ENCODE measurements around the gene AGFG1. TPM values are rescaled to one million over a fixed set of nuclear protein-coding genes. Genes with fewer than 3 reads are reported as not detected.

Gene AGFG1
- total RNA-seq, 1 experiment from 2014 or later = 109 TPM

DNA sequence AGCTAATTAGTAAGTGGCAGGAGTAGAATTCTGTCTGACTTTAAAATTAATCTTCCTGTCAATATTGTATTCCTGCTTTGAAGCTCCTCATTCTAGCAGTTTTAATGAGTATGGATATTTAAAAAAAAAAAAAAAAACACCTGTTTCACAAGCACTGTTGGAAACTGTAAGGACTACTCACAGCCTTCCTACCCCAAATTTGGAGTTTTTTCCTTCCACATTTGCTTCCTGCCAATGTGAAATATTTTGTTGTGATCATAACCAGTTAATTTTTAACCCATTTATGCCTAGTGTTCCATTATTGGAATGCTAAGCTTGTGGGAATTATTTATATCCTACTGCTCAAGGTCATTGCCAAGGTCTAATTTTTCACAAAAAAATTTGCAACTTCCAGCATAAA is 90.6 kb downstream of the AGFG1 start:
- no peak overlapping the region for H4K5ac ChIP-seq (ENCODE audit: insufficient read length, low read depth, low read length)
- H3K9ac ChIP-seq (ENCODE audit: extremely low read depth, insufficient read length, low read length) = no peak overlapping the region
- H3K4me1 Mint-ChIP-seq = peaks cover 0 to 5% of the 10 kb centered on the region in 2 experiments; a peak in 1 of 4 replicates
- no peaks in the 10 kb centered on the region for H3K4me1 ChIP-seq (ENCODE audit: insufficient read depth, low read length)
- no peak overlapping the region for H2BK5ac ChIP-seq (ENCODE audit: insufficient read length, low read length)
- no peaks in the 10 kb centered on the region for H3K79me1 ChIP-seq (ENCODE audit: insufficient read depth, low read depth, low read length, poor library complexity, severe bottlenecking)
- H4K91ac ChIP-seq (ENCODE audit: insufficient read length, low read depth, low read length) = no peak overlapping the region
- TF ChIP-seq, protein P1, sequence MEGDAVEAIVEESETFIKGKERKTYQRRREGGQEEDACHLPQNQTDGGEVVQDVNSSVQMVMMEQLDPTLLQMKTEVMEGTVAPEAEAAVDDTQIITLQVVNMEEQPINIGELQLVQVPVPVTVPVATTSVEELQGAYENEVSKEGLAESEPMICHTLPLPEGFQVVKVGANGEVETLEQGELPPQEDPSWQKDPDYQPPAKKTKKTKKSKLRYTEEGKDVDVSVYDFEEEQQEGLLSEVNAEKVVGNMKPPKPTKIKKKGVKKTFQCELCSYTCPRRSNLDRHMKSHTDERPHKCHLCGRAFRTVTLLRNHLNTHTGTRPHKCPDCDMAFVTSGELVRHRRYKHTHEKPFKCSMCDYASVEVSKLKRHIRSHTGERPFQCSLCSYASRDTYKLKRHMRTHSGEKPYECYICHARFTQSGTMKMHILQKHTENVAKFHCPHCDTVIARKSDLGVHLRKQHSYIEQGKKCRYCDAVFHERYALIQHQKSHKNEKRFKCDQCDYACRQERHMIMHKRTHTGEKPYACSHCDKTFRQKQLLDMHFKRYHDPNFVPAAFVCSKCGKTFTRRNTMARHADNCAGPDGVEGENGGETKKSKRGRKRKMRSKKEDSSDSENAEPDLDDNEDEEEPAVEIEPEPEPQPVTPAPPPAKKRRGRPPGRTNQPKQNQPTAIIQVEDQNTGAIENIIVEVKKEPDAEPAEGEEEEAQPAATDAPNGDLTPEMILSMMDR (conservative IDR thresholded peaks at IDR 0.05) = no peak
- H3K9me3 Mint-ChIP-seq = no peaks in the 10 kb centered on the region
- H3K27ac ChIP-seq (ENCODE audit: insufficient read length, low read depth, low read length) = no peak overlapping the region
- H3K4ac ChIP-seq (ENCODE audit: low read depth, low read length) = no peak overlapping the region
- H4K20me1 ChIP-seq (ENCODE audit: control insufficient read depth, insufficient read depth, insufficient read length) = no peaks in the 10 kb centered on the region
- H4K8ac ChIP-seq (replicated peaks; ENCODE audit: insufficient read length, low read depth, low read length) = no peak overlapping the region
- H3T11ph ChIP-seq (ENCODE audit: low read length) = no peak overlapping the region
- no peak overlapping the region for H3K4me2 ChIP-seq (ENCODE audit: insufficient read depth, insufficient read length, low read length)
- no peak overlapping the region for H3K56ac ChIP-seq (ENCODE audit: insufficient read length, low read depth, low read length)
- H2BK120ac ChIP-seq (ENCODE audit: low read depth, low read length, poor library complexity, severe bottlenecking) = no peak overlapping the region
- no peaks in the 10 kb centered on the region for H3K23me2 ChIP-seq (ENCODE audit: insufficient read length, low read depth, low read length, poor library complexity, severe bottlenecking)
- H3K23ac ChIP-seq (ENCODE audit: insufficient read length, low read depth, low read length) = no peak overlapping the region
- H3K36me3 Mint-ChIP-seq (ENCODE audit: insufficient read depth in 1 of 3, low read depth in 3 of 3) = no peaks in the 10 kb centered on the region
- no peak overlapping the region for H3K4me3 Mint-ChIP-seq
- H3K27me3 Mint-ChIP-seq (ENCODE audit: low read depth) = no peaks in the 10 kb centered on the region
- DNase-seq = no peak
- no peaks in the 10 kb centered on the region for H3K27me3 ChIP-seq (ENCODE audit: insufficient read depth, low read length)
- no peak overlapping the region for H2BK20ac ChIP-seq (ENCODE audit: low read depth, low read length, poor library complexity, severe bottlenecking)
- no peaks in the 10 kb centered on the region for H3K79me2 ChIP-seq (ENCODE audit: insufficient read depth, low read length)
- H3K27ac Mint-ChIP-seq = no peak overlapping the region
- no peak overlapping the region for H2AFZ ChIP-seq (ENCODE audit: low read length)
- H2BK12ac ChIP-seq (ENCODE audit: insufficient read length, low read depth, low read length) = no peak overlapping the region
- H2BK15ac ChIP-seq (ENCODE audit: low read depth, low read length) = no peak overlapping the region
- no peak overlapping the region for H2AK5ac ChIP-seq (ENCODE audit: insufficient read length, low read length)
- no peak overlapping the region for H3K18ac ChIP-seq (ENCODE audit: insufficient read length, low read depth, low read length)
- H3K9me3 ChIP-seq (ENCODE audit: control insufficient read depth, low read depth, low read length) = no peaks in the 10 kb centered on the region
- H3K14ac ChIP-seq (ENCODE audit: insufficient read depth, low read length) = no peak overlapping the region

All from H9 (cell line).